BLaER1 treated with 17β-estradiol and CSF1 and Interleukin-3, amounts not matched to agents 10 nM and 100 nM (cell line): ENCODE measurements around the gene BPHL.
"Not testable (repeated sequence)": the region's sequence is repeated elsewhere in the genome, so short reads cannot be mapped to it uniquely, and the experiment has no call there.

Experiments
- H3K27ac ChIP-seq, 11 experiments: shearing (Covaris generic); formaldehyde crosslinking; 2 replicates each; pipeline ENCODE4 v1.8.1; 2022
- H3K27me3 ChIP-seq, 11 experiments: shearing (Covaris generic); formaldehyde crosslinking; 2 replicates each; pipeline ENCODE4 v1.8.1; 2022
- H3K36me3 ChIP-seq, 11 experiments: shearing (Covaris generic); formaldehyde crosslinking; 2 replicates each; pipeline ENCODE4 v1.8.1; 2022
- H3K4me1 ChIP-seq, 10 experiments: shearing (Covaris generic); formaldehyde crosslinking; 2 replicates each; pipeline ENCODE4 v1.8.1; 2022
- H3K4me2 ChIP-seq, 11 experiments: shearing (Covaris generic); formaldehyde crosslinking; 2 replicates each; pipeline ENCODE4 v1.8.1; 2022
- H3K4me3 ChIP-seq, 10 experiments: shearing (Covaris generic); formaldehyde crosslinking; 2 replicates each; pipeline ENCODE4 v1.8.1; 2022
- H3K9ac ChIP-seq, 11 experiments: shearing (Covaris generic); formaldehyde crosslinking; 2 replicates each; pipeline ENCODE4 v1.8.1; 2022
- H3K9me3 ChIP-seq, 11 experiments: shearing (Covaris generic); formaldehyde crosslinking; replicated peaks in 1 of 11; 2 replicates each; pipeline ENCODE4 v1.8.1; 2022
- H4K20me1 ChIP-seq, 11 experiments: shearing (Covaris generic); formaldehyde crosslinking; 2 replicates each; pipeline ENCODE4 v1.8.1; 2022
- Cebpa-rat ChIP-seq, 11 experiments: shearing (Covaris generic); IDR thresholded peaks; 2 replicates each; pipeline ENCODE4 v1.8.1; 2022

Gene BPHL

GRCh38 chr6:3165631-3166534 is 47.4 kb downstream of the BPHL start:
- Histone ChIP-seq H3K27ac (peak overlapping the region in 1 of 11 experiments; percentile 49; a peak in 2 of 22 replicates), H3K36me3 (no peaks in the 10 kb centered on the region), H3K27me3 (no peaks in the 10 kb centered on the region), H4K20me1 (no peaks in the 10 kb centered on the region), H3K4me3 (no peak overlapping the region), H3K9me3 (peaks cover 0 to 13% (median 0%) of the 10 kb centered on the region in 11 experiments; a peak in 8 of 22 replicates), H3K9ac (0 out of 22 replicates have a peak overlapping the region, but pooled peaks of 1 of the 11 experiments have one; percentile 8), H3K4me1 (peaks cover 19 to 48% (median 33%) of the 10 kb centered on the region in 10 experiments), H3K4me2 (peak overlapping the region; percentile 2 to 94 (median 35); a peak in 18 of 22 replicates)
- TF ChIP-seq Cebpa-rat (IDR thresholded peaks at IDR 0.05) = no peak; a peak in 1 of 22 replicates

DNA sequence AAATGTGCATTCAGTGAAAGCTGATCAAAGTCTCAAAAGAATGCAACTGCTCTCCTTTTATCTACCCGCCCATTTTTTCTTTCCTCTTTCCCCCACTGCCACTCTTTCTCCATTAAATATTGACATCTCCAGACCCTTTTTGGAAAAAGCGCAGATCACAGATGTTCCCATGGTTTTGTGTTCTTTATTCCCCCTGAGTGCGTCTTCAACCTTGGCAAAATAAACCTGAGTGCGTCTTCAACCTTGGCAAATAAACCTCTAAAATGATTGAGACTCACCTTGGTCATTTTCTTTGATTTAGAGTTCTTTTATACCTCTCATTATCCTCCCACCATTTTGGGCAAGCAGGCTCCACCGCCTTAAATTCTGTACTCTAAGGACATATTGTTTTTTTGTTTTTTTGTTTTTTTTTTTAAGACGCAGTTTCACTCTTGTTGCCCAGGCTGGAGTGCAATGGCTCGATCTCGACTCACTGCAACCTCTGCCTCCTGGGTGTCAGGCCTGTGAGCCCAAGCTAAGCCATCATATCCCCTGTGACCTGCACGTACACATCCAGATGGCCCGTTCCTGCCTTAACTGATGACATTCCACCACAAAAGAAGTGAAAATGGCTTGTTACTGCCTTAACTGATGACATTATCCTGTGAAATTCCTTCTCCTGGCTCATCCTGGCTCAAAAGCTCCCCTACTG is 48.2 kb downstream of the BPHL start:
- H3K4me3 ChIP-seq, H3K36me3 ChIP-seq, H3K9ac ChIP-seq, H3K27me3 ChIP-seq, H4K20me1 ChIP-seq, H3K27ac ChIP-seq: not testable (repeated sequence)
- Histone ChIP-seq H3K4me1 (peaks cover 19 to 41% (median 32%) of the 10 kb centered on the region in 10 experiments), H3K4me2 (peak overlapping the region in 6 of 11 experiments; percentile 4 to 91 (median 40); a peak in 9 of 22 replicates), H3K9me3 (peaks cover 0 to 19% (median 4%) of the 10 kb centered on the region in 11 experiments; a peak in 8 of 22 replicates)

DNA sequence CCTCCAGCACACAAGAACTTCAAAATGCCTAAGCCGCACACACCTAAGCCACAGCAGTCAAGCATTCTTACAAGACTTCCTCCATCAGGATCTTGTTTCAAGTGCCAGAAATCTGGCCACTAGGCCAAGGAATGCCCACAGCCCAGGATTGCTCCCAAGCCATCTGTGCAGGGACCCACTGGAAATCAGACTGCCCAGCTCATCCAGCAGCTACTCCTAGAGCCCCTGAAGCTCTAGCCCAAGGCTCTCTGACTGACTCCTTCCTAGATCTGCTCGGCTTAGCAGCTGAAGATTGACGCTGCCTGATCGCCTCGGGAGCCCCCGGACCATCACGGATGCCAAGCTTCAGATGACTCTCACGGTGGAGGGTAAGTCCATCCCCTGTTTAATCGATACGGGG is 49.5 kb downstream of the BPHL start:
- not testable (repeated sequence) for H3K27ac ChIP-seq, H3K27me3 ChIP-seq, H3K4me3 ChIP-seq, H3K36me3 ChIP-seq, H3K4me2 ChIP-seq, H4K20me1 ChIP-seq, H3K9ac ChIP-seq
- peaks cover 14 to 37% (median 28%) of the 10 kb centered on the region in 10 experiments for H3K4me1 ChIP-seq
- H3K9me3 ChIP-seq = peaks cover 0 to 21% (median 4%) of the 10 kb centered on the region in 11 experiments; a peak in 8 of 22 replicates

DNA sequence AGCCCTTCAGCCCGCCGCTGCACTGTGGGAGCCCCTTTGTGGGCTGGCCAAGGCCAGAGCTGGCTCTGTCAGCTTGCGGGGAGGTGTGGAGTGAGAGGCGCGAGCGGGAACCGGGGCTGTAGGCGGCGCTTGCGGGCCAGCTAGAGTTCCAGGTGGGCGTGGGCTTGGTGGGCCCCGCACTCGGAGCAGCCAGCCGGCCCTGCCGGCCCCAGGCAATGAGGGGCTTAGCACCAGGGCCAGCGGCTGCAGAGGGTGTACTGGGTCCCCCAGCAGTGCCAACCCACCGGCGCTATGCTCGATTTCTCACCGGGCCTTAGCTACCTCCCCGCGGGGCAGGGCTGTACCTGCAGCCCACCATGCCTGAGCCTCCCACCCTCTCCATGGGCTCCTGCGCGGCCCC is 52.2 kb downstream of the BPHL start:
- not testable (repeated sequence) for H3K4me2 ChIP-seq, H3K4me3 ChIP-seq, H3K27me3 ChIP-seq, H3K9ac ChIP-seq, H3K27ac ChIP-seq, H4K20me1 ChIP-seq, H3K36me3 ChIP-seq
- H3K4me1 ChIP-seq = peaks cover 0 to 15% (median 9%) of the 10 kb centered on the region in 10 experiments; a peak in 16 of 20 replicates
- H3K9me3 ChIP-seq = peaks cover 0 to 14% (median 4%) of the 10 kb centered on the region in 11 experiments; a peak in 7 of 22 replicates

DNA sequence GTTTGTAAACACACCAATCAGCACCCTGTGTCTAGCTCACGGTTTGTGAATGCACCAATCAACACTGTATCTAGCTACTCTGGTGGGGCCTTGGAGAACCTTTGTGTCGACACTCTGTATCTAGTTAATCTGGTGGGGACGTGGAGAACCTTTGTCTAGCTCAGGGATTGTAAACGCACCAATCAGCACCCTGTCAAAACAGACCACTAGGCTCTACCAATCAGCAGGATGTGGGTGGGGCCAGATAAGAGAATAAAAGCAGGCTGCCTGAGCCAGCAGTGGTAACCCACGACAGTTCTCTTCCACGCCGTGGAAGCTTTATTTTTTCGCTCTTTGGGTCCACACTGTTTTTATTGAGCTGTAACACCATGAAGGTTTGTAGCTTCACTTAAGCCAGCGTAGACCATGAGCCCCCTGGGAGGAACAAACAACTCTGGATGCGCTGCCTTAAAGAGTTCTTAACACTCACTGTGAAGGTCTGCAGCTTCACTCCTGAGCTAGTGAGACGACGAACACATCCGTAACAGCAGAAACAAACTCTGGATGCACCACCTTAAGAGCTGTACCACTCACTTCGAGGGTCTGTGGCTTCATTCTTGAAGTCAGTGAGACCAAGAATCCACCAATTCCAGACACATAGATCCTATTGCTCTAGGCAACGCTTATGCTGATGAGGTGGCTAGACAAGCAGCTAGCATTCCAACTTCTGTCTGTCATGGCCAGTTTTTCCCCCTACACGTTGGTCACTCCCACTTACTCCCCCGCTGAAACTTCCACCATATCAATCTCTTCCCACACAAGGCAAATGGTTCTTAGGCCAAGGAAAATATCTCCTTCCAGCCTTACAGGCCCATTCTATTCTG is 53.0 kb downstream of the BPHL start:
- not testable (repeated sequence) for H4K20me1 ChIP-seq, H3K9ac ChIP-seq, H3K27me3 ChIP-seq, H3K27ac ChIP-seq, H3K36me3 ChIP-seq, H3K4me2 ChIP-seq, H3K4me3 ChIP-seq
- Histone ChIP-seq H3K4me1 (peaks cover 0 to 15% (median 10%) of the 10 kb centered on the region in 10 experiments; a peak in 17 of 20 replicates), H3K9me3 (peaks cover 0 to 14% (median 4%) of the 10 kb centered on the region in 11 experiments; a peak in 7 of 22 replicates)

DNA sequence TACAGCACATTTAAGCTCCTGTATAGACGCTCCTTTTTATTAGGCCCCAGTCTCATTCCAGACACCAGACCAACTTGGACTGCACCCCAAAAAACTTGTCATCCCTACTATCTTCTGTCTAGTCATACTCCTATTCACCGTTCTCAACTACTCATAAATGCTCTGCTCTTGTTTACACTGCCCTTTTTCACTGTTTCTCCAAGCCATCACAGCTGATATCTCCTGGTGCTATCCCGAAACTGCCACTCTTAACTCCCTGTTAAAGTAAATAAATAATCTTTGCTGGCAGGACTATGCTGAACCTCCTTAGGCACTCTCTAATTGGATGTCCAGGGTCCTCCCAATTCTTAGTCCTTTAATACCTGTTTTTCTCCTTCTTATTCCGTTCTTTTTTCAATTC is 54.3 kb downstream of the BPHL start:
- Histone ChIP-seq H3K4me1 (peaks cover 0 to 23% (median 15%) of the 10 kb centered on the region in 10 experiments; a peak in 17 of 20 replicates), H3K9me3 (peaks cover 0 to 14% (median 4%) of the 10 kb centered on the region in 11 experiments; a peak in 7 of 22 replicates)
- H3K4me2 ChIP-seq, H3K9ac ChIP-seq, H3K4me3 ChIP-seq, H3K27me3 ChIP-seq, H3K27ac ChIP-seq, H3K36me3 ChIP-seq, H4K20me1 ChIP-seq: not testable (repeated sequence)

GRCh38 chr6:3173636-3174089 is 55.2 kb downstream of the BPHL start:
- H3K4me3 ChIP-seq, H4K20me1 ChIP-seq, H3K9ac ChIP-seq, H3K27ac ChIP-seq, H3K4me2 ChIP-seq, H3K36me3 ChIP-seq, H3K27me3 ChIP-seq: not testable (repeated sequence)
- peaks cover 0 to 23% (median 15%) of the 10 kb centered on the region in 10 experiments; a peak in 17 of 20 replicates for H3K4me1 ChIP-seq
- H3K9me3 ChIP-seq = peaks cover 0 to 14% (median 4%) of the 10 kb centered on the region in 11 experiments; a peak in 7 of 22 replicates

GRCh38 chr6:3175715-3176402 is 57.3 kb downstream of the BPHL start:
- no peak overlapping the region for H3K4me3 ChIP-seq
- H3K27me3 ChIP-seq = no peaks in the 10 kb centered on the region
- H4K20me1 ChIP-seq = no peaks in the 10 kb centered on the region
- H3K36me3 ChIP-seq = no peaks in the 10 kb centered on the region
- H3K27ac ChIP-seq = peak overlapping the region in 4 of 11 experiments; percentile 4 to 40 (median 24); a peak in 2 of 22 replicates
- no peak overlapping the region for H3K9ac ChIP-seq
- H3K9me3 ChIP-seq = peaks cover 0 to 9% (median 2%) of the 10 kb centered on the region in 11 experiments; a peak in 7 of 22 replicates
- TF ChIP-seq Cebpa-rat (IDR thresholded peaks at IDR 0.05) = no peak
- H3K4me2 ChIP-seq = peak overlapping the region in 9 of 11 experiments; percentile 43 to 81 (median 67); a peak in 18 of 22 replicates
- peaks cover 0 to 23% (median 15%) of the 10 kb centered on the region in 10 experiments; a peak in 17 of 20 replicates for H3K4me1 ChIP-seq
